Measurements from ENCODE around the gene KRT79.

GRCh38 chr12:52861511-52861910 lies 27.4 kb upstream of the KRT79 start:
- TF ChIP-seq POLR2A (IDR thresholded peaks at IDR 0.05) (no peak), CTCF (IDR thresholded peaks at IDR 0.05) (no peak)

Data from testis (tissue), 2 donors.